GM19238 (cell line): Measurements from ENCODE around the gene KRT71.
"Not testable (repeated sequence)": the region's sequence is repeated elsewhere in the genome, so short reads cannot be mapped to it uniquely, and the experiment has no call there.

Experiments used
- DNase-seq: peaks from one replicate; pipeline ENCODE4 v3.0.0; 2011; ENCODE audit warnings: low spot score; ENCODE audit not compliant: insufficient read length

The KRT71 gene

GRCh38 chr12:52521568-52522266 lies 31.2 kb downstream of the KRT71 start:
- no peak for DNase-seq

- DNase-seq, result no peak
Observed at GRCh38 chr12:52521175-52521567, 31.8 kb downstream of the KRT71 start.

- DNase-seq, result no peak
Observed at GRCh38 chr12:52519826-52520662, 32.9 kb downstream of the KRT71 start, which contains the start of gene KRT5. Gene KRT5, minus strand, starts transcription at chr12:52520394. Its CDS starts 98 bp downstream, at chr12:52520296.

- no peak for DNase-seq
Observed at GRCh38 chr12:52519387-52519703, 33.6 kb downstream of the KRT71 start.

- DNase-seq, result no peak
Observed at GRCh38 chr12:52518574-52519386, 34.2 kb downstream of the KRT71 start.

GRCh38 chr12:52517888-52518287 lies 35.1 kb downstream of the KRT71 start:
- DNase-seq, result no peak

DNA sequence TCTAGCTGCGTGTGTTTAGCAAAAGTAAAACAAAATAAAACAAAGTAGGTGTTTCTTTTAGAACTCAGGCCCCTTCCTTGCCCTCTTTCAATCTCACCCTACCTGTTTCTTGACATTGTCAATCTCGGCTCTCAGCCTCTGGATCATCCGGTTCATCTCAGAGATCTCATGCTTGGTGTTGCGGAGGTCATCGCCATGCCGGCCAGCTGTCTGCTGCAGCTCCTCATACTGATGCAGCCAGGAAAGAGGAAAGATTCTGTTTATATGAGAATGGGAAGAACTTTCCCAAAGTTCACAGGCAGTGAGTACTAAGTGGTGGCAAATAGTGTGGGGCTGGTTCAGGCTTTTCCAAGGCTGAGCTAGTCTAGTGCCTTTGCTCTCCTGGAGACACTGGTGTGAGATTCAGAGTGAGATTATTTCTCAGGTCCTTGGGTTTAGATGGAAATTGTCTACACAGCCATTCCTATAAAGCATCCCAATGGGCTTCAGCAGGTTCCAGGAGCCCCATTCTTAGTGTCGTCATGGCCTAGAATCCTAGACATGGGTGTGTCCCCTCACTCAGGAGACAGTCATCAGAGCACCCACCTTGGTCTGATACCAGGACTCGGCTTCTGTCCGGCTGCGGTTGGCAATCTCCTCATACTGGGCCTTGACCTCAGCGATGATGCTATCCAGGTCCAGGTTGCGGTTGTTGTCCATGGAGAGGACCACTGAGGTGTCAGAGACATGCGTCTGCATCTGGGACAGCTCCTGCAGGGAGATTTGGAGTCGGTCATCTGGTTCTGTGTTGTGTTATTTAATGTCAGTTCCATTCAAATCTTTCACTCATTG lies 35.7 kb downstream of the KRT71 start:
- no peak for DNase-seq

- DNase-seq, result no peak
Observed at GRCh38 chr12:52515927-52516831, 36.8 kb downstream of the KRT71 start.

- no peak for DNase-seq
Observed at GRCh38 chr12:52515319-52515646, 37.7 kb downstream of the KRT71 start.

GRCh38 chr12:52514471-52515318 lies 38.2 kb downstream of the KRT71 start:
- DNase-seq, result no peak

DNA sequence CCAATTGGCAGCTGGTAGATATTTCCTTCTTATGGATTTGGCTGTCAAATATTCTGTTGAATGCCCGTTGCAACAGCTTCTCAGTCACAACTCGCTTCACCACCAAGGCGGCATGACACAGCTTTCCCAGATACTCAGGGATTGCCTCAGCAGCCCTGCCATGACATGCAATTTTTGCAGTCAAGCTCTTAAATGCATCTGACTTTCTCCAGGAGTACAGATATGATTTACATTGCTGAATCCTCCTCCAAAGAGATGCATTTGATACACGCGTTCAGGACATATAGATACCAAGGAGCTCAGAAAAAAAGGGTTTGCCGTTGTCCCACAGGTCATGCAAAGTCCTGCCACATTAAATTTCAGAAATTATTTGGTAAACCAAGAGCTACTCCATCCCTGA lies 39.2 kb downstream of the KRT71 start:
- DNase-seq, result no peak

DNA sequence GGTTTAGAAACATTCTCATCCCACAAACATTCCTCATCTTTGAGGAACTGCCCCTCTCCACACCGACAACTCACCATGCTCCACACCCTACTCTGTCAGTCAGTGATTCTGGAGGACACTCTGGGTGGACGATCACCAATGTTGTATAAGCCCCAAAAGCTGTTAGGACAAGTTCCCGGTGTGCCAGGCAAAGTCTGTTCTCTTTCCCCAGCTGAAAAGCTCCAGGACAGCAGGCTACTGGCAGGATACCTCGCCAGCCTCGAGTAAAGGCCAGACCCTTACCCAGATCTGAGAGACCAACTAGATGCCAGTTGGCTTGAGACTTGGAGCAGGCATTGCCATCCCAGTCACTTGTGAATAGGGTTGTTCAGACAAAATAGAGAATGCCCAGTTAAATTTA lies 44.7 kb downstream of the KRT71 start:
- DNase-seq, result no peak

- DNase-seq, result no peak
Observed at GRCh38 chr12:52506858-52507715, 45.9 kb downstream of the KRT71 start.

DNA sequence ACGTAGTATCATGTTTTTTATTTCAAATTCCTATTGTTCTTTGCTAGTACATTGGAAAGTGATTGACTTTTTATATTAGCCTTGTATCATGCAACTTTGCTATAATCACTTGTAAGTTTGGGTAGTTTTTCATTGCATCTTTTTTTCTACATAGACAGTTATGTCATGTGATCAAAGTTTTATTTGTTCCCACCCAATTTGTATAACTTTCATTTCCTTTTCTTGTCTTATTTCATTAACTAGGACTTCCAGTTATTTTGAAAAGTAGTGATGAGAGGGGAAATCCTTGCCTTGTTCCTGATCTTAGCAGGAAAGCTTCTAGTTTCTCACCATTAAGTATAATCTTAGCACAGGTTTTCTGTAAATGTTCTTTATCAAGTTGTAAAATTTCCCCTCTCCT lies 50.1 kb downstream of the KRT71 start:
- DNase-seq, result no peak

DNA sequence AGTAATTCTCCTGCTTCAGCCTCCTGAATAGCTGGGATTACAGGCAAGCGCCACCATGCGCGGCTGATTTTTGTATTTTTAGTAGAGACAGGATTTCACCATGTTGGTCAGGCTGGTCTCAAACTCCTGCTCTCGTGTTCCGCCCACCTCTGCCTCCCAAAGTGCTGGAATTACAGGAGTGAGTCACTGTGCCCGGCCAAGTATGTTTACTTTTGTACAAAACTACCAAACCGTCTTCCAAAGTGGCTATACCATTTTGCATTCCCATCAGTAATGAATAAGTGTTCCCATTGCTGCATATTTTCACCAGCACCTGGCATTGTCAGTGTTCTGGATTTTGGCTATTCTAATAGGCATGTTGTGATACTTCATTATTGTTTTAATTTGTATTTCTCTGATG lies 51.5 kb downstream of the KRT71 start:
- no peak for DNase-seq

DNA sequence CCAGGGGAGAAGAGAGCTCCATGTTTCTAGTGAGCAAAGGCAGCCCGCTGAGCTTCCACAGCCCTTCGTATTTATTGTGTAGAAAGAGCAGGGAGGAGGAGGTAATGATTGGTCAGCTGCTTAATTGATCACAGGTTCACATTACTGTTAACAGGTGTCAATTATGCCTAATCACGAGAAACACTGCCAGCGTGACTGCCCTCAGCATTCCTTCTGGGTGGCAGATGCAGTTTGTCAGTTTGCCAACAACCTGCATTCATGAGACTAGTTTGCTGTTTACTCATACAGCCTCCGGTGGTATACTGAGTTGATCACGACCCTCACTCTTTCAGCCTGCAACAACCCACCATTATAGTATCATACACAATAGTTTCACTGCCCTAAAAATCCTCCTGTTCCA lies 52.4 kb downstream of the KRT71 start:
- DNase-seq, result not testable (repeated sequence)

- no peak for DNase-seq
Observed at GRCh38 chr12:52499806-52500560, 53.0 kb downstream of the KRT71 start.

DNA sequence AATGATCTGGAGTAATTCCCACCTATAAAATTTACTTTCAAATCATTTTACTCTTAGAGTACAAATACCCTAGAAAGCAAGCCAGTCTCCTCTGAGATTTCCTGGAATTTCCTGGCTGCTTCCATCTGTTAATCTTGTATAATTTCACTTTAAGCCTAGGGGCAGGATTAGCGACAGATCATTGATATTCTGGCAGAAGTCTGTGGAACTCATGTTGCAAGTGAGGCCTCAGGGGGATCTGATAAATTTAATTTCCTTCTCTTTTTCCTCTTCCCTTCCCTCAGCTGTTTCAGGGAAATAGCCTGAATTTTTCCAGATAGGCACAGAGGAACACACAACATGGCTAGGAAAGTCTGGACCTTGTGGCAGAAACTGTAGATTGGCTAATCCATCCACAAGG lies 54.0 kb downstream of the KRT71 start:
- DNase-seq, result no peak
